Keratinocyte (primary cell): ENCODE data around the gene BCL2L1. TPM values are rescaled to one million over a fixed set of nuclear protein-coding genes. Genes with fewer than 3 reads are reported as not detected.
A peak's percentile ranks its signal among the peaks of the same experiment; 100 is the strongest.

ENCODE experiments used
- DNase-seq: peaks from one replicate; pipeline ENCODE4 v3.0.0-alpha.2; 2011; ENCODE audit warnings: low read depth, missing footprints, low spot score
- FAIRE-seq: peaks from 2 replicates; lab custom pipeline; 2011; peaks lifted over from hg19 to GRCh38; lab: Jason Lieb, UNC
- H2AFZ ChIP-seq: 2 replicates; pipeline ENCODE4 v1.6.0; 2012; ENCODE audit warnings: low read length, control low read depth, inconsistent platforms; ENCODE audit not compliant: control insufficient read depth
- H3K27ac ChIP-seq: 2 replicates; pipeline ENCODE4 v1.5.1; 2011; ENCODE audit warnings: low read length; ENCODE audit not compliant: control insufficient read depth, insufficient read depth
- H3K27me3 ChIP-seq: 3 replicates; pipeline ENCODE4 v1.6.0; 2011; ENCODE audit warnings: low read length; ENCODE audit not compliant: control insufficient read depth, insufficient read depth; ENCODE audit errors: extremely low read depth
- H3K36me3 ChIP-seq, 2 experiments: 2 replicates in 1 of 2; 3 replicates in 1 of 2; pipeline ENCODE4 v1.5.1; 2011; ENCODE audit warnings: low read length in 2 of 2, mild to moderate bottlenecking in 1 of 2; ENCODE audit not compliant: control insufficient read depth in 2 of 2, insufficient read depth in 2 of 2; ENCODE audit errors: extremely low read depth in 1 of 2
- H3K4me1 ChIP-seq: 3 replicates; pipeline ENCODE4 v1.5.1; 2011; ENCODE audit warnings: low read length; ENCODE audit not compliant: control insufficient read depth, insufficient read depth; ENCODE audit errors: extremely low read depth
- H3K4me2 ChIP-seq: 3 replicates; pipeline ENCODE4 v1.6.0; 2011; ENCODE audit warnings: low read depth, low read length; ENCODE audit not compliant: control insufficient read depth, insufficient read depth; ENCODE audit errors: extremely low read depth
- H3K4me3 ChIP-seq, 3 experiments: fragments of 200-600 bp in 1 of 3; sonication (generic) in 1 of 3; 2 replicates in 2 of 3; 3 replicates in 1 of 3; pipeline ENCODE4 v1.5.1; 2011 to 2016; ENCODE audit warnings: low read length in 3 of 3, mild to moderate bottlenecking in 3 of 3, control low read depth in 2 of 3, inconsistent platforms in 1 of 3, low read depth in 1 of 3, mixed read lengths in 1 of 3, mixed run types in 1 of 3, moderate library complexity in 1 of 3; ENCODE audit not compliant: control insufficient read depth in 2 of 3, insufficient read depth in 2 of 3; ENCODE audit errors: extremely low read depth in 1 of 3
- H3K79me2 ChIP-seq: 2 replicates; pipeline ENCODE4 v1.6.0; 2012; ENCODE audit warnings: low read length; ENCODE audit not compliant: control insufficient read depth, insufficient read depth
- H3K9ac ChIP-seq: 3 replicates; pipeline ENCODE4 v1.6.0; 2011; ENCODE audit warnings: low read length; ENCODE audit not compliant: control insufficient read depth, insufficient read depth; ENCODE audit errors: extremely low read depth
- H3K9me1 ChIP-seq: 3 replicates; pipeline ENCODE4 v1.6.0; 2011; ENCODE audit warnings: low read length; ENCODE audit not compliant: control insufficient read depth, insufficient read depth; ENCODE audit errors: extremely low read depth
- H3K9me3 ChIP-seq: 2 replicates; pipeline ENCODE4 v1.5.1; 2012; ENCODE audit warnings: low read depth, low read length; ENCODE audit not compliant: control insufficient read depth
- H4K20me1 ChIP-seq: 3 replicates; pipeline ENCODE4 v1.6.0; 2011; ENCODE audit warnings: low read length; ENCODE audit not compliant: control insufficient read depth, insufficient read depth; ENCODE audit errors: extremely low read depth
- EZH2 ChIP-seq: IDR thresholded peaks from one replicate; pipeline ENCODE4 v1.6.1; 2012; ENCODE audit warnings: inconsistent platforms, mild to moderate bottlenecking, low read length, moderate library complexity
- dilution Hi-C: fragments of 300-500 bp; cut with MboI; formaldehyde crosslinking; loops from one replicate; pipeline ENCODE4 v1.7.0; 2020; ENCODE audit warnings: low sequenced_read_pairs; ENCODE audit not compliant: extremely low pct_ligation_motif_present
- polyA plus RNA-seq, 5 experiments: library from polyadenylated mRNA; depleted of rRNA in 3 of 5; stranded (reverse) in 3 of 5; stranded (forward) in 1 of 5; unstranded in 1 of 5; fragments of >200 nt; gene quantifications; 1 replicate in 1 of 5; 2 replicates in 3 of 5; 3 replicates in 1 of 5; pipeline versions ENCODE4 v1.2.1 to v1.2.3, GENCODE V29; 2011 to 2012; ENCODE audit warnings: missing spikeins in 2 of 5, low read depth in 1 of 5, low replicate concordance in 1 of 5
- TF ChIP-seq, protein P1 (sequence below), 3 experiments: IDR thresholded peaks in 1 of 3; conservative IDR thresholded peaks in 1 of 3; optimal IDR thresholded peaks in 1 of 3; 2 replicates in 2 of 3; 3 replicates in 1 of 3; pipeline versions ENCODE3 to v1.5.1; 2011; ENCODE audit warnings: low read length in 3 of 3, mild to moderate bottlenecking in 3 of 3, moderate library complexity in 2 of 3, control low read depth in 1 of 3, inconsistent platforms in 1 of 3; ENCODE audit not compliant: insufficient read depth in 2 of 3; ENCODE audit errors: extremely low read depth in 1 of 3

The BCL2L1 gene
- polyA plus RNA-seq, 1 donor (not counting 4 experiments of a cell fraction or from before 2014, with no cell fraction given), result 109 TPM

DNA sequence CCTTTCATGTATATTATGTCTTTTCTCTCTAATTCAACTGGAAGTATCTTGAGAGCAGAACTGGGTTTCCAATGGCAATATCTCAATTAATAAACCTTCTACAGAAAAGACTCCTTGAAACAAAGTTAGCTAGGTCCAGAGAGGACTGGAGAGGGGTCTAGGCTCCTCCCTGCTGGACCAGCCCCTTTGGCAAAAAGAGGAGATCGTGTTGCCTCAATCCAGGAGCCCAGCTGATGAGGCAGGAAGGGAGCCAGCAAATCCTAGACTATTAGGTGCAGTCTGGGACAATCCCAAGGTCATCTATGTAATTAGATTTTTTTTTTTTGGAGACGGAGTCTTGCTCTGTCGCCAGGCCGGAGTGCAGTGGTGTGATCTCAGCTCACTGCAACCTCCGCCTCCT lies 21.9 kb downstream of the BCL2L1 start:
- H3K27ac ChIP-seq, result peak overlapping the region; percentile 70
- no peaks in the 10 kb centered on the region for H3K9me3 ChIP-seq
- peaks cover 12 to 56% of the 10 kb centered on the region in 2 experiments for H3K36me3 ChIP-seq
- H3K27me3 ChIP-seq, result no peaks in the 10 kb centered on the region
- no peak overlapping the region for H2AFZ ChIP-seq
- dilution Hi-C loops, result no loop called here
- TF ChIP-seq EZH2, result no peak
- TF ChIP-seq, protein P1, sequence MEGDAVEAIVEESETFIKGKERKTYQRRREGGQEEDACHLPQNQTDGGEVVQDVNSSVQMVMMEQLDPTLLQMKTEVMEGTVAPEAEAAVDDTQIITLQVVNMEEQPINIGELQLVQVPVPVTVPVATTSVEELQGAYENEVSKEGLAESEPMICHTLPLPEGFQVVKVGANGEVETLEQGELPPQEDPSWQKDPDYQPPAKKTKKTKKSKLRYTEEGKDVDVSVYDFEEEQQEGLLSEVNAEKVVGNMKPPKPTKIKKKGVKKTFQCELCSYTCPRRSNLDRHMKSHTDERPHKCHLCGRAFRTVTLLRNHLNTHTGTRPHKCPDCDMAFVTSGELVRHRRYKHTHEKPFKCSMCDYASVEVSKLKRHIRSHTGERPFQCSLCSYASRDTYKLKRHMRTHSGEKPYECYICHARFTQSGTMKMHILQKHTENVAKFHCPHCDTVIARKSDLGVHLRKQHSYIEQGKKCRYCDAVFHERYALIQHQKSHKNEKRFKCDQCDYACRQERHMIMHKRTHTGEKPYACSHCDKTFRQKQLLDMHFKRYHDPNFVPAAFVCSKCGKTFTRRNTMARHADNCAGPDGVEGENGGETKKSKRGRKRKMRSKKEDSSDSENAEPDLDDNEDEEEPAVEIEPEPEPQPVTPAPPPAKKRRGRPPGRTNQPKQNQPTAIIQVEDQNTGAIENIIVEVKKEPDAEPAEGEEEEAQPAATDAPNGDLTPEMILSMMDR (optimal IDR thresholded peaks at IDR 0.05 in 1 of 3, IDR thresholded peaks at IDR 0.05 in 1 of 3, conservative IDR thresholded peaks at IDR 0.05 in 1 of 3; ENCODE audit: extremely low read depth in 1 of 3, insufficient read depth in 2 of 3, low read length in 3 of 3), result no peak
- DNase-seq (no peak), FAIRE-seq (no peak)
- H3K79me2 ChIP-seq, result peaks cover 84% of the 10 kb centered on the region
- peaks cover 2% of the 10 kb centered on the region for H3K9me1 ChIP-seq
- H3K4me3 ChIP-seq, result no peak overlapping the region
- H3K9ac ChIP-seq, result no peak overlapping the region
- H3K4me2 ChIP-seq, result no peak overlapping the region
- H3K4me1 ChIP-seq, result peaks cover 56% of the 10 kb centered on the region
- H4K20me1 ChIP-seq, result no peaks in the 10 kb centered on the region

GRCh38 chr20:31699801-31700728 lies 22.6 kb downstream of the BCL2L1 start:
- Histone ChIP-seq H3K9me1 (peaks cover 2% of the 10 kb centered on the region), H3K27ac (peak overlapping the region; percentile 70), H4K20me1 (no peaks in the 10 kb centered on the region), H3K4me1 (peaks cover 49% of the 10 kb centered on the region), H3K4me2 (peak overlapping the region; percentile 58), H3K27me3 (no peaks in the 10 kb centered on the region), H3K9ac (no peak overlapping the region), H3K4me3 (no peak overlapping the region), H3K79me2 (peaks cover 87% of the 10 kb centered on the region), H3K9me3 (no peaks in the 10 kb centered on the region), H3K36me3 (peaks cover 12 to 52% of the 10 kb centered on the region in 2 experiments), H2AFZ (no peak overlapping the region)
- no peak for FAIRE-seq
- dilution Hi-C loops, result no loop called here
- no peak for DNase-seq
- TF ChIP-seq, protein P1 (optimal IDR thresholded peaks at IDR 0.05 in 1 of 3, IDR thresholded peaks at IDR 0.05 in 1 of 3, conservative IDR thresholded peaks at IDR 0.05 in 1 of 3; ENCODE audit: extremely low read depth in 1 of 3, insufficient read depth in 2 of 3, low read length in 3 of 3), result no peak
- no peak for TF ChIP-seq EZH2
